Tibial nerve (tissue), 3 donors: ENCODE results near the gene FMNL2.

Experiments
- POLR2A ChIP-seq, 2 donors: fragments of 450-650 bp; IDR thresholded peaks; one replicate each; pipeline ENCODE4 v1.6.1; 2017; ENCODE audit warnings: antibody characterized with exemption in 2 of 2, mild to moderate bottlenecking in 2 of 2, moderate library complexity in 2 of 2
- TF ChIP-seq, protein P1 (sequence below), 5 experiments: fragments of 200-600 bp in 3 of 5; fragments of 450-650 bp in 2 of 5; sonication (generic) in 3 of 5; IDR thresholded peaks; one replicate each; pipeline ENCODE4 v1.5.1; 2016 to 2019; ENCODE audit warnings: antibody characterized with exemption in 5 of 5, mild to moderate bottlenecking in 3 of 5, moderate library complexity in 2 of 5

DNA sequence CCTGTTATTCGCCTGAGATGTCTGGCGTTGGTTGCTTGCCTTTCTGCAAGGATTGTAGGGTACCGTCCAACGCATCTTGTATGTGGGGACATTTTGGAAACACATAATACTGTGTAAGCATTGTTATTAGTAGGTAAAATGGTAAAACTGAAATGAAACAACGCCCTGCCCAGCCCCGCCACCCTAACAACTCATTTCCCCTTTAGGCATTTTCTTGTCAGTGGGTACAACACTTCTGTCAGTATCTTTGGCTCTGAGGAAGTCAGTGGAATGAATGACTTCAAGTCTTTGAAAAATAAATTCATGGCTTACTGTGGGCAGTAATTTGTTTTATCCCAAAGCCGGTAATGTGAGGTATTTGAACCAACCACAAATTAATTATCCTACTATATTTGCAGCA lies 86.0 kb downstream of the FMNL2 start:
- TF ChIP-seq POLR2A (IDR thresholded peaks at IDR 0.05) = no peak
- TF ChIP-seq, protein P1, sequence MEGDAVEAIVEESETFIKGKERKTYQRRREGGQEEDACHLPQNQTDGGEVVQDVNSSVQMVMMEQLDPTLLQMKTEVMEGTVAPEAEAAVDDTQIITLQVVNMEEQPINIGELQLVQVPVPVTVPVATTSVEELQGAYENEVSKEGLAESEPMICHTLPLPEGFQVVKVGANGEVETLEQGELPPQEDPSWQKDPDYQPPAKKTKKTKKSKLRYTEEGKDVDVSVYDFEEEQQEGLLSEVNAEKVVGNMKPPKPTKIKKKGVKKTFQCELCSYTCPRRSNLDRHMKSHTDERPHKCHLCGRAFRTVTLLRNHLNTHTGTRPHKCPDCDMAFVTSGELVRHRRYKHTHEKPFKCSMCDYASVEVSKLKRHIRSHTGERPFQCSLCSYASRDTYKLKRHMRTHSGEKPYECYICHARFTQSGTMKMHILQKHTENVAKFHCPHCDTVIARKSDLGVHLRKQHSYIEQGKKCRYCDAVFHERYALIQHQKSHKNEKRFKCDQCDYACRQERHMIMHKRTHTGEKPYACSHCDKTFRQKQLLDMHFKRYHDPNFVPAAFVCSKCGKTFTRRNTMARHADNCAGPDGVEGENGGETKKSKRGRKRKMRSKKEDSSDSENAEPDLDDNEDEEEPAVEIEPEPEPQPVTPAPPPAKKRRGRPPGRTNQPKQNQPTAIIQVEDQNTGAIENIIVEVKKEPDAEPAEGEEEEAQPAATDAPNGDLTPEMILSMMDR (IDR thresholded peaks at IDR 0.05) = no peak
